ENCODE results near the gene TBC1D22A.

- TF ChIP-seq, protein P1, sequence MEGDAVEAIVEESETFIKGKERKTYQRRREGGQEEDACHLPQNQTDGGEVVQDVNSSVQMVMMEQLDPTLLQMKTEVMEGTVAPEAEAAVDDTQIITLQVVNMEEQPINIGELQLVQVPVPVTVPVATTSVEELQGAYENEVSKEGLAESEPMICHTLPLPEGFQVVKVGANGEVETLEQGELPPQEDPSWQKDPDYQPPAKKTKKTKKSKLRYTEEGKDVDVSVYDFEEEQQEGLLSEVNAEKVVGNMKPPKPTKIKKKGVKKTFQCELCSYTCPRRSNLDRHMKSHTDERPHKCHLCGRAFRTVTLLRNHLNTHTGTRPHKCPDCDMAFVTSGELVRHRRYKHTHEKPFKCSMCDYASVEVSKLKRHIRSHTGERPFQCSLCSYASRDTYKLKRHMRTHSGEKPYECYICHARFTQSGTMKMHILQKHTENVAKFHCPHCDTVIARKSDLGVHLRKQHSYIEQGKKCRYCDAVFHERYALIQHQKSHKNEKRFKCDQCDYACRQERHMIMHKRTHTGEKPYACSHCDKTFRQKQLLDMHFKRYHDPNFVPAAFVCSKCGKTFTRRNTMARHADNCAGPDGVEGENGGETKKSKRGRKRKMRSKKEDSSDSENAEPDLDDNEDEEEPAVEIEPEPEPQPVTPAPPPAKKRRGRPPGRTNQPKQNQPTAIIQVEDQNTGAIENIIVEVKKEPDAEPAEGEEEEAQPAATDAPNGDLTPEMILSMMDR (IDR thresholded peaks at IDR 0.05; ENCODE audit: low read length): no peak
- TF ChIP-seq EZH2 (IDR thresholded peaks at IDR 0.05; ENCODE audit: borderline replicate concordance, low read length): no peak
Observed at GRCh38 chr22:47155131-47155885, 392.9 kb downstream of the TBC1D22A start.
